Right cardiac atrium (tissue), 5 donors: ENCODE measurements around the gene CELF4. TPM values are rescaled to one million over a fixed set of nuclear protein-coding genes. Genes with fewer than 3 reads are reported as not detected.

Experiments used
- ATAC-seq, 2 donors: fragments of 200-7000 bp; cut with Tn5 transposase; one replicate each; pipeline versions ENCODE4 v1.8.0 to v1.9.1; 2020; ENCODE audit warnings: moderate library complexity in 2 of 2, mild to moderate bottlenecking in 1 of 2
- DNase-seq, 3 donors: peaks; one replicate each; pipeline ENCODE4 v3.0.0-alpha.2; 2020
- H3K27ac ChIP-seq: one replicate; pipeline ENCODE4 v1.5.1; 2013; ENCODE audit warnings: mild to moderate bottlenecking, low read length, control low read depth, moderate library complexity
- H3K27me3 ChIP-seq: one replicate; pipeline ENCODE4 v1.6.1; 2013; ENCODE audit not compliant: control insufficient read depth, insufficient read depth
- H3K4me1 ChIP-seq: one replicate; pipeline ENCODE4 v1.6.1; 2013; ENCODE audit warnings: low read length; ENCODE audit not compliant: control insufficient read depth, insufficient read depth
- H3K4me3 ChIP-seq: one replicate; pipeline ENCODE4 v1.5.1; 2013; ENCODE audit warnings: low read length, control low read depth
- H3K9me3 ChIP-seq: one replicate; pipeline ENCODE4 v1.6.1; 2013; ENCODE audit warnings: low read length; ENCODE audit not compliant: control insufficient read depth
- WGBS: extraction: QIAGEN DNeasy Blood & Tissue Kit; methylation state at CpG from one replicate; pipeline ENCODE4 v1.1.7; 2013; 5-methylcytosine and 5-hydroxymethylcytosine counted together
- intact Hi-C, 4 donors: fragments of 100-400 bp; cut with DNase I; formaldehyde crosslinking; loops; one replicate each; pipeline versions ENCODE4 v1.11.0 to v1.14.0; 2022 to 2023
- polyA plus RNA-seq: library from polyadenylated mRNA; stranded (reverse); fragments of 200-250 nt; gene quantifications from one replicate; pipeline ENCODE4 v1.2.3, GENCODE V29; 2013
- total RNA-seq, 4 donors: library from RNA; stranded (reverse); fragmentation: NEBNext Ultra II Directional; extraction: Animal tissue kit (Norgen Biotek cat#: 25700); gene quantifications; one replicate each; pipeline ENCODE4 v1.2.1, GENCODE V29; 2021
- donor health status: healthy with polysubstance abuse.
- donor health status: DM: no; HTN: yes; CAD: no.
- donor health status: DM: no; HTN: no; CAD: no.
- donor health status: DM: no; HTN: yes; CAD: no; lungs with severe emphysema.
- donor health status: DM: yes; HTN: yes; CAD: no.

Gene CELF4
- total and polyA plus RNA-seq, 5 donors, result 0.79 to 1.4 (median 1.1) TPM

GRCh38 chr18:37422116-37422515 is 143.5 kb downstream of the CELF4 start:
- intact Hi-C loops, result no loop called here
- H3K4me3 ChIP-seq, result no peak overlapping the region
- H3K27ac ChIP-seq, result no peak overlapping the region
- WGBS, result 80% methylated on average over 2 of the region's 2 CpGs
- no peak for DNase-seq
- H3K4me1 ChIP-seq, result no peaks in the 10 kb centered on the region
- no peaks in the 10 kb centered on the region for H3K27me3 ChIP-seq
- H3K9me3 ChIP-seq, result no peaks in the 10 kb centered on the region
- no peak for ATAC-seq

GRCh38 chr18:37421341-37422077 is 144.1 kb downstream of the CELF4 start:
- no peak overlapping the region for H3K27ac ChIP-seq
- H3K4me1 ChIP-seq, result no peaks in the 10 kb centered on the region
- H3K27me3 ChIP-seq, result no peaks in the 10 kb centered on the region
- 77% methylated on average over 16 of the region's 16 CpGs for WGBS
- intact Hi-C loops, result no loop called here
- DNase-seq (no peak), ATAC-seq (no peak)
- no peaks in the 10 kb centered on the region for H3K9me3 ChIP-seq
- H3K4me3 ChIP-seq, result no peak overlapping the region

GRCh38 chr18:37420315-37420880 is 145.2 kb downstream of the CELF4 start:
- no peaks in the 10 kb centered on the region for H3K4me1 ChIP-seq
- intact Hi-C loops, result no loop called here
- no peaks in the 10 kb centered on the region for H3K27me3 ChIP-seq
- no peak for ATAC-seq
- WGBS, result 62% methylated on average over 7 of the region's 7 CpGs
- no peaks in the 10 kb centered on the region for H3K9me3 ChIP-seq
- DNase-seq, result no peak
- H3K27ac ChIP-seq, result no peak overlapping the region
- H3K4me3 ChIP-seq, result no peak overlapping the region

- intact Hi-C loops, result no loop called here
- WGBS, result 78% methylated on average over 7 of the region's 7 CpGs
- no peaks in the 10 kb centered on the region for H3K9me3 ChIP-seq
- H3K27ac ChIP-seq, result no peak overlapping the region
- H3K4me3 ChIP-seq, result no peak overlapping the region
- no peak for ATAC-seq
- no peaks in the 10 kb centered on the region for H3K4me1 ChIP-seq
- no peaks in the 10 kb centered on the region for H3K27me3 ChIP-seq
- no peak for DNase-seq
Observed at GRCh38 chr18:37419866-37420265, 145.7 kb downstream of the CELF4 start.

- H3K4me3 ChIP-seq, result no peak overlapping the region
- no peak for ATAC-seq
- WGBS, result 81% methylated on average over 7 of the region's 7 CpGs
- intact Hi-C loops, result no loop called here
- DNase-seq, result no peak
- no peaks in the 10 kb centered on the region for H3K27me3 ChIP-seq
- no peaks in the 10 kb centered on the region for H3K9me3 ChIP-seq
- H3K4me1 ChIP-seq, result no peaks in the 10 kb centered on the region
- no peak overlapping the region for H3K27ac ChIP-seq
Observed at GRCh38 chr18:37419315-37419714, 146.3 kb downstream of the CELF4 start.

- Histone ChIP-seq H3K4me1 (no peaks in the 10 kb centered on the region), H3K9me3 (no peaks in the 10 kb centered on the region), H3K27ac (no peak overlapping the region), H3K27me3 (no peaks in the 10 kb centered on the region), H3K4me3 (no peak overlapping the region)
- intact Hi-C loops, result no loop called here
- DNase-seq (no peak), ATAC-seq (no peak)
- 91% methylated on average over 1 of the region's 1 CpG for WGBS
Observed at GRCh38 chr18:37414816-37415215, 150.8 kb downstream of the CELF4 start.

- whole genome bisulfite sequencing, result 93% methylated on average over 8 of the region's 8 CpGs
- DNase-seq, result no peak
- no peak for ATAC-seq
- Histone ChIP-seq H3K27ac (no peak overlapping the region), H3K4me3 (no peak overlapping the region), H3K27me3 (no peaks in the 10 kb centered on the region), H3K4me1 (no peaks in the 10 kb centered on the region), H3K9me3 (no peaks in the 10 kb centered on the region)
- intact Hi-C loops, result no loop called here
Observed at GRCh38 chr18:37412829-37413228, 152.8 kb downstream of the CELF4 start.

- WGBS, result 95% methylated on average over 3 of the region's 3 CpGs
- no peak for DNase-seq
Observed at GRCh38 chr18:37412333-37412732, 153.3 kb downstream of the CELF4 start.

GRCh38 chr18:37409878-37410277 is 155.7 kb downstream of the CELF4 start:
- H3K4me1 ChIP-seq, result no peaks in the 10 kb centered on the region
- DNase-seq (peak in 2 of 3 donors; percentile 69 to 72), ATAC-seq (peak; percentile 55 to 88)
- 58% methylated on average over 8 of the region's 8 CpGs for WGBS
- no peak overlapping the region for H3K27ac ChIP-seq
- H3K4me3 ChIP-seq, result no peak overlapping the region
- intact Hi-C loops, result no loop called here
- H3K27me3 ChIP-seq, result no peaks in the 10 kb centered on the region
- H3K9me3 ChIP-seq, result no peaks in the 10 kb centered on the region

More at GRCh38 chr18:37412333-37412732, 153.3 kb downstream of the CELF4 start:
- no peaks in the 10 kb centered on the region for H3K9me3 ChIP-seq
- H3K27ac ChIP-seq, result no peak overlapping the region
- intact Hi-C loops, result no loop called here
- H3K4me3 ChIP-seq, result no peak overlapping the region
- no peaks in the 10 kb centered on the region for H3K27me3 ChIP-seq
- no peak for ATAC-seq
- no peaks in the 10 kb centered on the region for H3K4me1 ChIP-seq

- no peaks in the 10 kb centered on the region for H3K4me1 ChIP-seq
- intact Hi-C loops, result no loop called here
- DNase-seq (peak in 1 of 3 donors; percentile 11), ATAC-seq (no peak)
- H3K9me3 ChIP-seq, result no peaks in the 10 kb centered on the region
- no peak overlapping the region for H3K27ac ChIP-seq
- WGBS, result 89% methylated on average over 12 of the region's 12 CpGs
- H3K27me3 ChIP-seq, result no peaks in the 10 kb centered on the region
- H3K4me3 ChIP-seq, result no peak overlapping the region
Observed at GRCh38 chr18:37408676-37409265, 156.8 kb downstream of the CELF4 start.

GRCh38 chr18:37407571-37407970 is 158.0 kb downstream of the CELF4 start:
- 80% methylated on average over 4 of the region's 4 CpGs for WGBS
- intact Hi-C loops, result no loop called here
- no peaks in the 10 kb centered on the region for H3K9me3 ChIP-seq

More at GRCh38 chr18:37407571-37407970, 158.0 kb downstream of the CELF4 start:
- no peak for DNase-seq
- Histone ChIP-seq H3K27ac (no peak overlapping the region), H3K4me3 (no peak overlapping the region), H3K4me1 (no peaks in the 10 kb centered on the region), H3K27me3 (no peaks in the 10 kb centered on the region)
- ATAC-seq, result no peak
